ENCODE results near the gene B3GNT9. TPM values are rescaled to one million over a fixed set of nuclear protein-coding genes. Genes with fewer than 3 reads are reported as not detected.
A peak's percentile ranks its signal among the peaks of the same experiment; 100 is the strongest.

The B3GNT9 gene
- total RNA-seq, 3 donors from 2014 or later (not counting 1 experiment from before 2014, with no cell fraction given), result 0.80 to 1.3 (median 1.0) TPM

DNA sequence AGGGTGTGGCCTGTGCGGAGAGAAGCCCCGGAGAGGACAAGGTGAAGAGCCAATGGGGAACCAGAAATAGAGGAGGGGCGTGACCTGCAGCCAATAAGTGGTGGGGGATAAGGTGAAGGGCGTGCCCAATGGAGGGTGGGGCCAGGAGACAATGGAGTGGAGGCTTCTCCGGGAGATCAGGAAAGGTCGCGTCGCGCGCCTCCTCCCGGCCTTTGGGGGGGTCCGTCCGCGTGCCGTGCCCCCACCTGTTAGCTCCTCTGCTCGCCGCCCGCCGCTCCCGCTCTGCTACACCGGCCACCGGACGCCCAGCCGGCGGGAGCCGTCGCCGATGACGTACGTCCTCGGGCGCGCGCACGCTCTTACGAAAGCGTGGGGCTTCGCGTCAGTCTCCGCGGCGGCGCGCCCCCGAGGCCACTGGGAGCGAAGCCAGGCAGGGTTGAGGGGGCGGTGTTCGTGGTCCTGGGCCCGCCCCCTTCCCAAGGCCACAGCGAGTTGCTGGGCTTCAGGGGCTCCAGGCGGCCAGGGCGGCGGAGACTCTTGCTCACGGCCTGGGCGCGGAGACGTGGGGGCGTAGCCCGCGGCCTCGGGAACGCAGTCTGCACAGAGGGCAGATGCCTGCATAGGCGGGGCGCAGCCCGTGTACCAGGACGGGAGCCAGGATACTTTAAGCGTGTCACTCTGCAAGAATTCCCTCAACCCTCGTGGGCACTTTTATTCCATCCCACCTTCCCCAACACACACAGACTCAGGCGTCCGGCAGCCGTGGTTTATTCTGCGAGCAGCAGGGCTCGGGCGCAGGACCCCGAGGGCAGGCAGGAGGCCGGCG is 33.0 kb upstream of the B3GNT9 start, which contains the start of gene MATCAP1:
Gene MATCAP1 (minus strand): TSS at position 337 of the 826 bp plus-strand sequence. CDS start 3,353 bp downstream, outside the sequence.
- peaks cover 24% of the 10 kb centered on the region for H3K4me1 ChIP-seq (ENCODE audit: control insufficient read depth, insufficient read depth, low read length)
- intact Hi-C loops (cut with micrococcal nuclease), result loop anchor here (1.0 to 2.0 kb wide), 4 partner anchors 8 to 63 kb away; partner anchors contain the start of genes E2F4, FBXL8, FHOD1 and TMEM208
- H3K27me3 ChIP-seq (ENCODE audit: control insufficient read depth, insufficient read depth, low read length), result peaks cover 2% of the 10 kb centered on the region
- H3K4me1 Mint-ChIP-seq, result peaks cover 8 to 13% of the 10 kb centered on the region in 2 donors
- no peaks in the 10 kb centered on the region for H3K9me3 ChIP-seq (ENCODE audit: control insufficient read depth, insufficient read depth, low read length)
- ATAC-seq, result peak; percentile 93 to 97 (median 94)
- 0% methylated on average over 77 of the region's 77 CpGs for WGBS (ENCODE audit: insufficient coverage)
- peak; percentile 90 to 97 for DNase-seq
- H3K27me3 Mint-ChIP-seq (ENCODE audit: low read depth in 2 of 2), result peaks cover 0 to 7% of the 10 kb centered on the region in 2 donors
- no peaks in the 10 kb centered on the region for H3K36me3 ChIP-seq (ENCODE audit: control insufficient read depth, insufficient read depth, low read length)
- no peaks in the 10 kb centered on the region for H3K36me3 Mint-ChIP-seq
- no peaks in the 10 kb centered on the region for H3K9me3 Mint-ChIP-seq
- TF ChIP-seq CTCF (IDR thresholded peaks at IDR 0.05), result no peak
- peak within 1 kb of the TSS; percentile 63 for H3K4me3 ChIP-seq (ENCODE audit: low read length)
- peak within 1 kb of the TSS; percentile 95 for H3K4me3 Mint-ChIP-seq
- H3K27ac Mint-ChIP-seq, result peak within 1 kb of the TSS in 1 of 2 donors; percentile 83
- peak within 1 kb of the TSS; percentile 79 for H3K27ac ChIP-seq (ENCODE audit: low read length)

- no peak for DNase-seq
- Mint-ChIP-seq H3K9me3 (no peaks in the 10 kb centered on the region), H3K4me3 (no peak overlapping the region), H3K27ac (no peak overlapping the region), H3K36me3 (no peaks in the 10 kb centered on the region), H3K27me3 (ENCODE audit: low read depth in 2 of 2) (peaks cover 0 to 8% of the 10 kb centered on the region in 2 donors), H3K4me1 (peaks cover 8 to 19% of the 10 kb centered on the region in 2 donors)
- peaks cover 2% of the 10 kb centered on the region for H3K27me3 ChIP-seq (ENCODE audit: control insufficient read depth, insufficient read depth, low read length)
- 15% methylated on average over 9 of the region's 11 CpGs for WGBS (ENCODE audit: insufficient coverage)
- H3K27ac ChIP-seq (ENCODE audit: low read length), result peak overlapping the region; percentile 79
- H3K9me3 ChIP-seq (ENCODE audit: control insufficient read depth, insufficient read depth, low read length), result no peaks in the 10 kb centered on the region
- no peaks in the 10 kb centered on the region for H3K36me3 ChIP-seq (ENCODE audit: control insufficient read depth, insufficient read depth, low read length)
- H3K4me3 ChIP-seq (ENCODE audit: low read length), result peak overlapping the region; percentile 63
- intact Hi-C loops (cut with micrococcal nuclease), result loop anchor here (1.0 to 2.0 kb wide), 3 partner anchors 9 to 64 kb away; partner anchors contain the start of genes E2F4, FBXL8, FHOD1 and TRADD
- H3K4me1 ChIP-seq (ENCODE audit: control insufficient read depth, insufficient read depth, low read length), result peaks cover 29% of the 10 kb centered on the region
- no peak for ATAC-seq
- TF ChIP-seq CTCF (IDR thresholded peaks at IDR 0.05), result no peak
Observed at GRCh38 chr16:67183284-67183626, 32.5 kb upstream of the B3GNT9 start.

- no peaks in the 10 kb centered on the region for H3K9me3 ChIP-seq (ENCODE audit: control insufficient read depth, insufficient read depth, low read length)
- H3K27me3 ChIP-seq (ENCODE audit: control insufficient read depth, insufficient read depth, low read length), result peaks cover 2% of the 10 kb centered on the region
- H3K4me3 ChIP-seq (ENCODE audit: low read length), result no peak overlapping the region
- Mint-ChIP-seq H3K27me3 (ENCODE audit: low read depth in 2 of 2) (peaks cover 0 to 8% of the 10 kb centered on the region in 2 donors), H3K4me3 (no peak overlapping the region), H3K36me3 (no peaks in the 10 kb centered on the region), H3K27ac (no peak overlapping the region), H3K4me1 (peaks cover 13 to 26% of the 10 kb centered on the region in 2 donors), H3K9me3 (no peaks in the 10 kb centered on the region)
- H3K36me3 ChIP-seq (ENCODE audit: control insufficient read depth, insufficient read depth, low read length), result no peaks in the 10 kb centered on the region
- H3K27ac ChIP-seq (ENCODE audit: low read length), result no peak overlapping the region
- ATAC-seq (no peak), DNase-seq (no peak)
- no peak for TF ChIP-seq CTCF (IDR thresholded peaks at IDR 0.05)
- H3K4me1 ChIP-seq (ENCODE audit: control insufficient read depth, insufficient read depth, low read length), result peaks cover 37% of the 10 kb centered on the region
- WGBS (ENCODE audit: insufficient coverage), result 83% methylated on average over 2 of the region's 2 CpGs
- intact Hi-C loops (cut with micrococcal nuclease), result loop anchor here (2.0 kb wide), 1 partner anchor 65 kb away; the partner anchor contains the start of gene FHOD1
Observed at GRCh38 chr16:67182288-67182687, 31.5 kb upstream of the B3GNT9 start.
